Measurements from ENCODE around the gene STXBP6. TPM values are rescaled to one million over a fixed set of nuclear protein-coding genes. Genes with fewer than 3 reads are reported as not detected.

Gene STXBP6
- total and polyA plus RNA-seq, 2 experiments from 2014 or later: 19.7 to 29.0 TPM

DNA sequence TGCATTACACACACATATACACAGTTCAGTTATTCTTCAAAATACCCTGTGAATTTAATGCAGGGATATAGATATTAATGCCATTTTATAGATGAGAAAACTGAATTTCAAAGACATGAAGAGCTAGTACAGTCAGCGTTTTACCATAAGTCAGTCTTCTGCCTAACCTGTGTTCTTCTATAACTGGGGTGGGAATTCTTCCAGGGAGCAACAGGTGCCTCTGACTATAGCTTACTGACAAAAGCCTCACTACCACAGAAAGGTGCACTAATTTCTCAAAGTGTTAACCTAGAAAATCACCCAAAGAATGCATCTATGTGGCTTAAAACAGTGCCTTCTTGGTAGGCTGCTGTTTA, 84.4 kb downstream of the STXBP6 start (continued):
- TF ChIP-seq, protein P1, sequence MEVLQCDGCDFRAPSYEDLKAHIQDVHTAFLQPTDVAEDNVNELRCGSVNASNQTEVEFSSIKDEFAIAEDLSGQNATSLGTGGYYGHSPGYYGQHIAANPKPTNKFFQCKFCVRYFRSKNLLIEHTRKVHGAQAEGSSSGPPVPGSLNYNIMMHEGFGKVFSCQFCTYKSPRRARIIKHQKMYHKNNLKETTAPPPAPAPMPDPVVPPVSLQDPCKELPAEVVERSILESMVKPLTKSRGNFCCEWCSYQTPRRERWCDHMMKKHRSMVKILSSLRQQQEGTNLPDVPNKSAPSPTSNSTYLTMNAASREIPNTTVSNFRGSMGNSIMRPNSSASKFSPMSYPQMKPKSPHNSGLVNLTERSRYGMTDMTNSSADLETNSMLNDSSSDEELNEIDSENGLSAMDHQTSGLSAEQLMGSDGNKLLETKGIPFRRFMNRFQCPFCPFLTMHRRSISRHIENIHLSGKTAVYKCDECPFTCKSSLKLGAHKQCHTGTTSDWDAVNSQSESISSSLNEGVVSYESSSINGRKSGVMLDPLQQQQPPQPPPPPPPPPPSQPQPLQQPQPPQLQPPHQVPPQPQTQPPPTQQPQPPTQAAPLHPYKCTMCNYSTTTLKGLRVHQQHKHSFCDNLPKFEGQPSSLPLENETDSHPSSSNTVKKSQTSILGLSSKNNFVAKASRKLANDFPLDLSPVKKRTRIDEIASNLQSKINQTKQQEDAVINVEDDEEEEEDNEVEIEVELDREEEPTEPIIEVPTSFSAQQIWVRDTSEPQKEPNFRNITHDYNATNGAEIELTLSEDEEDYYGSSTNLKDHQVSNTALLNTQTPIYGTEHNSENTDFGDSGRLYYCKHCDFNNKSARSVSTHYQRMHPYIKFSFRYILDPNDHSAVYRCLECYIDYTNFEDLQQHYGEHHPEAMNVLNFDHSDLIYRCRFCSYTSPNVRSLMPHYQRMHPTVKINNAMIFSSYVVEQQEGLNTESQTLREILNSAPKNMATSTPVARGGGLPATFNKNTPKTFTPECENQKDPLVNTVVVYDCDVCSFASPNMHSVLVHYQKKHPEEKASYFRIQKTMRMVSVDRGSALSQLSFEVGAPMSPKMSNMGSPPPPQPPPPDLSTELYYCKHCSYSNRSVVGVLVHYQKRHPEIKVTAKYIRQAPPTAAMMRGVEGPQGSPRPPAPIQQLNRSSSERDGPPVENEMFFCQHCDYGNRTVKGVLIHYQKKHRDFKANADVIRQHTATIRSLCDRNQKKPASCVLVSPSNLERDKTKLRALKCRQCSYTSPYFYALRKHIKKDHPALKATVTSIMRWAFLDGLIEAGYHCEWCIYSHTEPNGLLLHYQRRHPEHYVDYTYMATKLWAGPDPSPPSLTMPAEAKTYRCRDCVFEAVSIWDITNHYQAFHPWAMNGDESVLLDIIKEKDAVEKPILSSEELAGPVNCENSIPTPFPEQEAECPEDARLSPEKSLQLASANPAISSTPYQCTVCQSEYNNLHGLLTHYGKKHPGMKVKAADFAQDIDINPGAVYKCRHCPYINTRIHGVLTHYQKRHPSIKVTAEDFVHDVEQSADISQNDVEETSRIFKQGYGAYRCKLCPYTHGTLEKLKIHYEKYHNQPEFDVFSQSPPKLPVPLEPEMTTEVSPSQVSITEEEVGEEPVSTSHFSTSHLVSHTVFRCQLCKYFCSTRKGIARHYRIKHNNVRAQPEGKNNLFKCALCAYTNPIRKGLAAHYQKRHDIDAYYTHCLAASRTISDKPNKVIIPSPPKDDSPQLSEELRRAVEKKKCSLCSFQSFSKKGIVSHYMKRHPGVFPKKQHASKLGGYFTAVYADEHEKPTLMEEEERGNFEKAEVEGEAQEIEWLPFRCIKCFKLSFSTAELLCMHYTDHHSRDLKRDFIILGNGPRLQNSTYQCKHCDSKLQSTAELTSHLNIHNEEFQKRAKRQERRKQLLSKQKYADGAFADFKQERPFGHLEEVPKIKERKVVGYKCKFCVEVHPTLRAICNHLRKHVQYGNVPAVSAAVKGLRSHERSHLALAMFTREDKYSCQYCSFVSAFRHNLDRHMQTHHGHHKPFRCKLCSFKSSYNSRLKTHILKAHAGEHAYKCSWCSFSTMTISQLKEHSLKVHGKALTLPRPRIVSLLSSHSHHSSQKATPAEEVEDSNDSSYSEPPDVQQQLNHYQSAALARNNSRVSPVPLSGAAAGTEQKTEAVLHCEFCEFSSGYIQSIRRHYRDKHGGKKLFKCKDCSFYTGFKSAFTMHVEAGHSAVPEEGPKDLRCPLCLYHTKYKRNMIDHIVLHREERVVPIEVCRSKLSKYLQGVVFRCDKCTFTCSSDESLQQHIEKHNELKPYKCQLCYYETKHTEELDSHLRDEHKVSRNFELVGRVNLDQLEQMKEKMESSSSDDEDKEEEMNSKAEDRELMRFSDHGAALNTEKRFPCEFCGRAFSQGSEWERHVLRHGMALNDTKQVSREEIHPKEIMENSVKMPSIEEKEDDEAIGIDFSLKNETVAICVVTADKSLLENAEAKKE (CRISPR knock-in tag; IDR thresholded peaks at IDR 0.05): no peak
- TF ChIP-seq ZNF114 (CRISPR knock-in tag; IDR thresholded peaks at IDR 0.05) (no peak), NANOG (IDR thresholded peaks at IDR 0.05; ENCODE audit: borderline replicate concordance) (no peak), ZNF331 (CRISPR knock-in tag; IDR thresholded peaks at IDR 0.05; ENCODE audit: low read depth) (no peak)

- Histone ChIP-seq H3K79me2 (replicated peaks; ENCODE audit: insufficient read depth) (no peaks in the 10 kb centered on the region; the same call in 1 of the 2 replicates), H3K27ac (ENCODE audit: low read depth) (no peak overlapping the region), H3K4me3 (no peak overlapping the region), H2AFZ (no peak overlapping the region), H4K20me1 (replicated peaks; ENCODE audit: insufficient read depth) (no peaks in the 10 kb centered on the region), H3K9me2 (ENCODE audit: insufficient read depth) (no peaks in the 10 kb centered on the region), H3K4me2 (no peak overlapping the region), H3K27me3 (ENCODE audit: insufficient read depth) (no peaks in the 10 kb centered on the region), H3F3A (replicated peaks; ENCODE audit: low read depth) (no peaks in the 10 kb centered on the region), H3K4me1 (ENCODE audit: insufficient read depth) (peaks cover 11% of the 10 kb centered on the region; the same call in 1 of the 2 replicates), H3K36me3 (ENCODE audit: insufficient read depth) (no peaks in the 10 kb centered on the region)
- DNase-seq (ENCODE audit: low spot score) (no peak), ATAC-seq (no peak)
- Mint-ChIP-seq H3K27ac (no peak overlapping the region), H3K36me3 (ENCODE audit: low read depth) (no peaks in the 10 kb centered on the region), H3K4me3 (no peak overlapping the region), H3K4me1 (peaks cover 6% of the 10 kb centered on the region; the same call in 2 of the 3 replicates), H3K9me3 (no peaks in the 10 kb centered on the region), H3K27me3 (ENCODE audit: insufficient read depth, low read depth, poor library complexity) (peaks cover 3% of the 10 kb centered on the region)
- TF ChIP-seq NANOG (IDR thresholded peaks at IDR 0.05; ENCODE audit: borderline replicate concordance) (no peak), CTCF (conservative IDR thresholded peaks at IDR 0.05; ENCODE audit: low read depth in 2 of 2) (no peak), POLR2AphosphoS5 (IDR thresholded peaks at IDR 0.05; ENCODE audit: low read depth) (no peak), ZNF114 (CRISPR knock-in tag; IDR thresholded peaks at IDR 0.05) (no peak), EZH2 (IDR thresholded peaks at IDR 0.05; ENCODE audit: low read depth, unreplicated experiment) (no peak), EZH2phosphoT487 (IDR thresholded peaks at IDR 0.05; ENCODE audit: unreplicated experiment) (no peak)
- TF ChIP-seq, protein P1 (CRISPR knock-in tag; IDR thresholded peaks at IDR 0.05): no peak
These were observed 85.4 kb downstream of the STXBP6 start for GRCh38 chr14:24964591-24964990.

Measured in GM23338 (cell line).